ENCODE results near the gene NECAB2. TPM values are rescaled to one million over a fixed set of nuclear protein-coding genes. Genes with fewer than 3 reads are reported as not detected.

Gene NECAB2
- total RNA-seq, 1 donor from 2014 or later = 6.5 TPM

GRCh38 chr16:84040823-84041820, 73.1 kb downstream of the NECAB2 start:
- peaks cover under 1% of the 10 kb centered on the region for H3K9me3 Mint-ChIP-seq
- TF ChIP-seq CTCF (conservative IDR thresholded peaks at IDR 0.05) = no peak
- H3K27ac Mint-ChIP-seq = no peak overlapping the region
- no peak overlapping the region for H3K4me3 Mint-ChIP-seq
- no peak for DNase-seq (ENCODE audit: extremely low spot score, unreplicated experiment)
- peaks cover 28% of the 10 kb centered on the region for H3K4me1 Mint-ChIP-seq (ENCODE audit: unreplicated experiment)
- peaks cover 18% of the 10 kb centered on the region for H3K27me3 Mint-ChIP-seq
- H3K36me3 Mint-ChIP-seq = no peaks in the 10 kb centered on the region

- H3K4me1 Mint-ChIP-seq (ENCODE audit: unreplicated experiment) = peaks cover 28% of the 10 kb centered on the region
- H3K9me3 Mint-ChIP-seq = no peaks in the 10 kb centered on the region
- peaks cover 18% of the 10 kb centered on the region for H3K27me3 Mint-ChIP-seq
- DNase-seq (ENCODE audit: extremely low spot score, unreplicated experiment) = no peak
- no peak for TF ChIP-seq CTCF (conservative IDR thresholded peaks at IDR 0.05)
- H3K36me3 Mint-ChIP-seq = no peaks in the 10 kb centered on the region
- no peak overlapping the region for H3K4me3 Mint-ChIP-seq
- no peak overlapping the region for H3K27ac Mint-ChIP-seq
Observed at GRCh38 chr16:84041881-84042280, 73.8 kb downstream of the NECAB2 start.

GRCh38 chr16:84042308-84042878, 74.3 kb downstream of the NECAB2 start, which contains the start of gene SLC38A8:
Gene SLC38A8 (minus strand): TSS chr16:84042795. CDS start chr16:84042157, 638 bp downstream.
- Mint-ChIP-seq H3K9me3 (no peaks in the 10 kb centered on the region), H3K4me1 (ENCODE audit: unreplicated experiment) (peaks cover 28% of the 10 kb centered on the region), H3K4me3 (no peak within 1 kb of the TSS), H3K27ac (peak within 1 kb of the TSS; percentile 40), H3K27me3 (peaks cover 18% of the 10 kb centered on the region), H3K36me3 (no peaks in the 10 kb centered on the region)
- DNase-seq (ENCODE audit: extremely low spot score, unreplicated experiment) = no peak
- no peak for TF ChIP-seq CTCF (conservative IDR thresholded peaks at IDR 0.05)

GRCh38 chr16:84042879-84043485, 74.9 kb downstream of the NECAB2 start:
- no peaks in the 10 kb centered on the region for H3K36me3 Mint-ChIP-seq
- no peaks in the 10 kb centered on the region for H3K9me3 Mint-ChIP-seq
- no peak overlapping the region for H3K4me3 Mint-ChIP-seq
- peaks cover 28% of the 10 kb centered on the region for H3K4me1 Mint-ChIP-seq (ENCODE audit: unreplicated experiment)
- peaks cover 18% of the 10 kb centered on the region for H3K27me3 Mint-ChIP-seq
- no peak for TF ChIP-seq CTCF (conservative IDR thresholded peaks at IDR 0.05)
- H3K27ac Mint-ChIP-seq = no peak overlapping the region
- no peak for DNase-seq (ENCODE audit: extremely low spot score, unreplicated experiment)

- no peak for TF ChIP-seq CTCF (conservative IDR thresholded peaks at IDR 0.05)
- DNase-seq (ENCODE audit: extremely low spot score, unreplicated experiment) = no peak
- Mint-ChIP-seq H3K4me3 (no peak overlapping the region), H3K36me3 (no peaks in the 10 kb centered on the region), H3K27me3 (peaks cover 14% of the 10 kb centered on the region), H3K9me3 (no peaks in the 10 kb centered on the region), H3K4me1 (ENCODE audit: unreplicated experiment) (peaks cover 24% of the 10 kb centered on the region), H3K27ac (peak overlapping the region; percentile 40)
Observed at GRCh38 chr16:84043486-84044117, 75.6 kb downstream of the NECAB2 start.

Measured in type B pancreatic cell (in vitro differentiated cells).